Bronchial epithelial cell (primary cell): Measurements from ENCODE around the gene CPOX. TPM values are rescaled to one million over a fixed set of nuclear protein-coding genes. Genes with fewer than 3 reads are reported as not detected.

ENCODE experiments used
- DNase-seq: peaks from one replicate; pipeline ENCODE4 v3.0.0-alpha.2; 2010; ENCODE audit warnings: low read depth
- FAIRE-seq: peaks from 2 replicates; lab custom pipeline; 2011; peaks lifted over from hg19 to GRCh38; lab: Jason Lieb, UNC
- H3K27me3 ChIP-seq: 2 replicates; pipeline ENCODE4 v1.5.1; 2011; ENCODE audit warnings: low read length; ENCODE audit not compliant: control insufficient read depth, insufficient read depth
- H3K36me3 ChIP-seq: 2 replicates; pipeline ENCODE4 v1.5.1; 2011; ENCODE audit warnings: low read length; ENCODE audit not compliant: control insufficient read depth, insufficient read depth
- H3K4me3 ChIP-seq: 2 replicates; pipeline ENCODE4 v1.5.1; 2011; ENCODE audit warnings: mild to moderate bottlenecking, low read depth, low read length, control low read depth
- total RNA-seq: library from RNA; depleted of rRNA; stranded (reverse); fragments of >200 nt; gene quantifications from 2 replicates; pipeline ENCODE4 v1.2.1, GENCODE V29; 2014
- TF ChIP-seq, protein P1 (sequence below): IDR thresholded peaks from 2 replicates; pipeline ENCODE4 v1.5.1; 2011; ENCODE audit warnings: mild to moderate bottlenecking, moderate library complexity, low read length, control low read depth, inconsistent platforms; ENCODE audit not compliant: insufficient read depth, severe bottlenecking

Gene CPOX
- total RNA-seq, 1 donor from 2014 or later: 36.1 TPM

DNA sequence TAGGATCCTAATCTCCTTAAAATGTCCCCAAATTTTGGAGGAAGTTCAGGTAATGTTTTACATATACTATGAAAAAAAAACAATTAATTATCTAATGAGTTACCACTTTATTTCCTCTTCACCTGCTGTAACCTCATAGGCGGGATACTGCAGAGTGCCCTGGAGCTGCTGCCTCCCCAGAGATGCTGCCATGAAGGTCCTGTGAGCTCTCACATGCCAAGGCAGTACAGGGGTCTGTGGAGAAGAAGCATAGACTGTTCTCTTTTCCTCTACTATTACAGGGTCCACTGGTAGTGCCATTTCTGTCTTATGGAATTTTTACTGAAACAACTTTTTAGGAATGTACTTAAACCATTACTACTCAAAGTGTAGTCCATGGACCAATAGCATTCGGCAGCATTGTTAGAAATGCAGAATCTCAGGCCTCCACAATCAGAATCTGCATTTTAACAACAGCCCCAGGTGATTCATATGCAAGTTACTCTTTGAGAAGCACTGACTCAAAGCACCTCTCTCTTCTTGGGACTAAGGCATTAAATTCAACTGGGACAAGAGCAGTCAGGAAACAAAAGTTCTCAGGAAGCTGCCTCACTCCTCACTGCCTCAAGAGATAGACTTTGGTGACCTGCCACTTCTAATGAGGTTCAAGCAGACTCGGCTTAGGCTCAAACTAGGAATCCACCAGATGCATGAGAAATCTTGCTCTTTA, 30.3 kb upstream of the CPOX start:
- no peak for DNase-seq
- H3K27me3 ChIP-seq: no peaks in the 10 kb centered on the region
- H3K4me3 ChIP-seq: no peak overlapping the region
- TF ChIP-seq, protein P1, sequence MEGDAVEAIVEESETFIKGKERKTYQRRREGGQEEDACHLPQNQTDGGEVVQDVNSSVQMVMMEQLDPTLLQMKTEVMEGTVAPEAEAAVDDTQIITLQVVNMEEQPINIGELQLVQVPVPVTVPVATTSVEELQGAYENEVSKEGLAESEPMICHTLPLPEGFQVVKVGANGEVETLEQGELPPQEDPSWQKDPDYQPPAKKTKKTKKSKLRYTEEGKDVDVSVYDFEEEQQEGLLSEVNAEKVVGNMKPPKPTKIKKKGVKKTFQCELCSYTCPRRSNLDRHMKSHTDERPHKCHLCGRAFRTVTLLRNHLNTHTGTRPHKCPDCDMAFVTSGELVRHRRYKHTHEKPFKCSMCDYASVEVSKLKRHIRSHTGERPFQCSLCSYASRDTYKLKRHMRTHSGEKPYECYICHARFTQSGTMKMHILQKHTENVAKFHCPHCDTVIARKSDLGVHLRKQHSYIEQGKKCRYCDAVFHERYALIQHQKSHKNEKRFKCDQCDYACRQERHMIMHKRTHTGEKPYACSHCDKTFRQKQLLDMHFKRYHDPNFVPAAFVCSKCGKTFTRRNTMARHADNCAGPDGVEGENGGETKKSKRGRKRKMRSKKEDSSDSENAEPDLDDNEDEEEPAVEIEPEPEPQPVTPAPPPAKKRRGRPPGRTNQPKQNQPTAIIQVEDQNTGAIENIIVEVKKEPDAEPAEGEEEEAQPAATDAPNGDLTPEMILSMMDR: no peak
- FAIRE-seq: no peak
- H3K36me3 ChIP-seq: no peaks in the 10 kb centered on the region

DNA sequence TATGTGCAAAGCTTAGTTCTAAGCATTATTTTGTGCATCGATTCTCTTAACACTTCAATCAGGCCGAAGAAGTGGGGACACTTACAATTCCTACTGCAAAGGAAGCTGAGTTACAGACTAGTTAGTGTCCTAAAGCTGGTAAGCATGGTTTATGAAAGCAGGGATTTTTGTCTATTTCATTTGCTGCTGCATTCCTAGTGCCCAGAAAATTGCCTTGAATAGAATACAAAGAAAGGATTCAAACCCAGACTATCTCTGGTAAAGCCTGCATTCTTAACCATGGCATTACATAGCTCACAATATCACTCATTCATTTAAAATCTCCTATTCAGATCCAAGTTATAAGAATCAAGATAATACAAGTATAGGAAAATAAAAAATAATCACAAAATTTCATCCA, 24.4 kb upstream of the CPOX start:
- no peak for FAIRE-seq
- H3K4me3 ChIP-seq: no peak overlapping the region
- TF ChIP-seq, protein P1: no peak
- no peak for DNase-seq
- H3K27me3 ChIP-seq: no peaks in the 10 kb centered on the region
- H3K36me3 ChIP-seq: no peaks in the 10 kb centered on the region

DNA sequence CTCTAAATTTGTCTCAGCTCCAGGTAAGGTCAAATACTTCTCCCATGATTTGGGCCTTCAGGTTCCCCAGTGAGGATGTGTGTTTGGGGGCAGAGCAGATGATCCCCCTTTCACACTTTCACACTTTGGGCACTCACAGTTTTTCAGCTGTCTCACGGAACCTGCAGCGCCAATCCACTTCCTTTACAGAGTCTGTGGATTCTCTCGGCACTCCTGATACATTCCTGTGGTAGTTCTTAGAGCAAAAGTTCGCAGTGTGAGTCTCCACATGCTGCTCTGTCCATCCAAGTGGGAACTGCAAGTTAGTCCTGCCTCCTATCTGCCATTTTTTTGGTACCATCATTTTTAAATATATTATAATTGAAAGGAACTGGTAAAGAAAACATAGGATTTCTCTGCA, 20.2 kb upstream of the CPOX start:
- no peaks in the 10 kb centered on the region for H3K36me3 ChIP-seq

DNA sequence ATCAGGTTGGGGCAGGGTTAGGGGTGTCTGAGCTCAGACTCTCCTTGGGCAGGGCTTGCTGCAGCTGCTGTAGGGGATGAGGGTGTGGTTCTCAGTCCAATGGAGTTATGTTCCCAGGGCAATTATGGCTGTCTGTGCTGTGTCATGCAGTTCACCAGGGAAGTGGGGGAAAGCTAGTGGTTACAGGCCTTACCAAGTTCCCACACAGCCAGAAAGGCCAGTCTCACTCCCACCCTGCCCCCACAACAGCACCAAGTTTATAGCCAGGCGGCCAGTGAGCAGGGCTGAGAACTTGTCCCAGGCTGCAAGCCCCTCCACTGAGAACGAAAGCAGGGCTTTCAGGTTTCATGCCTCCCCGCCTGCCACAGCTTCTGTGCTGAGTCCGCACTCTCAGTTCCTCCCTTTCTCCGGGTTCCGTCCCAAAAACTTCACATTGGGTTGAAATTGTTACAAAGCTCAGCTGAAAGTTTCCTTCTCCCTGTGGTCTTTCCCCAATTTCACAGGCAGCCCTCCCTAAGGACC, 19.6 kb upstream of the CPOX start:
- FAIRE-seq (no peak), DNase-seq (no peak)
- TF ChIP-seq, protein P1: no peak

More for the DNA sequence above, 20.2 kb upstream of the CPOX start:
- DNase-seq (no peak), FAIRE-seq (no peak)
- no peak overlapping the region for H3K4me3 ChIP-seq
- TF ChIP-seq, protein P1: no peak
- H3K27me3 ChIP-seq: no peaks in the 10 kb centered on the region

DNA sequence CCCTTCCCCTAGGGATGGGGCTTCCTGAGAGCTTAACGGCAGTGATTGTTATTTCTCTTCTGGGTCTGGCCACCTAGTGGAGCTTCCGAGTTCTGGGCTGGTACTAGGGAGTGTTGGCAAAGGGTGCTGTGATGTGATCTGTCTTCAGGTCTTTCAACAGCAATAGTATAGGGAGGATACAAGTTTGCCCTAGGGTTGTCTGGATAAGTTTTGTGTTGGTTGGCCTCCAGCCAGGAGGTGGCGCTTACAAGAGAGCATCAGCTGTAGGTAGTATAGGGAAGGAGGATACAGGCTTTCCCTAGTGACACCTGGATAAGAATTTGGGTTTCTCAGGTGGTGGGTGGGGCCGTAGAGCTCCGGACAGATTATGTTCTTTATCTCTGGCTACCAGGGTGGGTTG, 19.2 kb upstream of the CPOX start:
- TF ChIP-seq, protein P1: no peak
- Histone ChIP-seq H3K4me3 (no peak overlapping the region), H3K36me3 (no peaks in the 10 kb centered on the region), H3K27me3 (no peaks in the 10 kb centered on the region)
- FAIRE-seq (no peak), DNase-seq (no peak)

More for the DNA sequence above, 19.6 kb upstream of the CPOX start:
- no peaks in the 10 kb centered on the region for H3K27me3 ChIP-seq
- no peaks in the 10 kb centered on the region for H3K36me3 ChIP-seq
- H3K4me3 ChIP-seq: no peak overlapping the region
